Femur (tissue), 1 donor: Measurements from ENCODE around the gene EPG5.
"Not testable (repeated sequence)": the region's sequence is repeated elsewhere in the genome, so short reads cannot be mapped to it uniquely, and the experiment has no call there.

ENCODE experiments used
- DNase-seq: peaks from one replicate; pipeline ENCODE4 v3.0.0-alpha.2; 2017

Gene EPG5

DNA sequence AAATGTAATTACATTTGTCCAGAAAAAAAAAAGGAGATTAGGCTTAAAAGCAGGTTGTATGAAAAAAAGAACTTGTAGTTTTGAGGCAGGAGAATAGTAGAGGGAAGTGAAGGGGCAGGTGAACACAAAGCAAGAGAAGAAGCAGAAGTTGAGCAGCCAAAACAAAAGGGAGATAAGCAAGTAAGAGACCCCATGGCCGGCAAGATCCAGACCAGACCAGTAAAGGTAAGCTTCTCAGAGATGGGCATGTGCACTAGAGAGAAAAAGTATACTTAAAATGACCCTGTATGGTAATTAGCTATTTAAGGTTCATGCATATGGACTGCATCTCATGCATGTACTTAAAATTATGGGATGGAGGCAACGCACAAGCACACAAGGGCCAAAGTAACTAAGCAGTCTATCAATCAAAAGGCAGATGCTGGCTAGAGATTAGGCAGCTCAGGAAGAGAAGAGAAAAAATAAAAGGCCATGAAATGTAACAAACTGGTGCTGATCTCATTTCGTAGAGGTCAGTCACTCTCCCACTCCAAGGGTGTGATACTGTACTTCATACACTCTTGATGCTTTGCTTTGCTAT is 132.0 kb downstream of the EPG5 start:
- DNase-seq: no peak

GRCh38 chr18:45834306-45834705 is 132.8 kb downstream of the EPG5 start:
- DNase-seq: no peak

DNA sequence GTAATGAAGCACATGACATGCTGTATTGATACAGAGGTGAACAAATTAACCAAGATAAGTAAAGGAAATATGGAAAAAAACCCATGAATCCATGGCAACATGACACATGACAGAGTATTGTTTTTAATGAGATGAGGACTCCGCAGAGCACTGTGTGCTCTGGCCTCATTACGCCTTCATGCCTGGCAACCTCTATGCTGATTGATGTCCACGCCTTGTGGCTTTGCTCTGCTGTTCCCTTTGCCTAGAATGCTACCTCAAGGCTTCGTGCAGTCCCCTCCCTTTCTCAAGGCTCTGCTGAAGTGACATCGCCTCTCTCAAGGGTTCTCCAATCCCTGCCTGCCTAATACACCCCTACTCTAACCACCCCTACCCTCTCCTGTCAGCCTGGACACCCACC is 133.3 kb downstream of the EPG5 start:
- DNase-seq: no peak

DNA sequence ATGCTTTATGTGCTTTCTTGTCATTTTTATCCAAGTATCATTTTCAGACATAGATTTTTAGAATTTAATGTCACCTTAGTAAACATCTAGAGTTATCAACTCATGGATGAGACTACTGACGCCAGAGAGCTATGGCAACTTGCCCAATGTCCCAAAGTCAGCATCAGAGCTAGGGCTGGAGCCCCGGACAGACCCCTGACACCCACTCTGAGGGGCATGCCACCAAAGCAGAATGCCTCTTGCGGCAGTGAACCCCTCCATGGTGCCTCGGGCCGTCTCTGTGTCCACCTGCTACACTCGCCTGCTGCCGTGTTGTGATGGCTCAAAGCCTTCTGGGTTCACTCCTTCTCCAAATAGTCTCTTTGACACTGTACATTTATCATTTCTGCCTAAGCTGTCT is 136.2 kb downstream of the EPG5 start:
- DNase-seq: no peak

- DNase-seq: no peak
These were observed 137.3 kb downstream of the EPG5 start for GRCh38 chr18:45829855-45830254.

DNA sequence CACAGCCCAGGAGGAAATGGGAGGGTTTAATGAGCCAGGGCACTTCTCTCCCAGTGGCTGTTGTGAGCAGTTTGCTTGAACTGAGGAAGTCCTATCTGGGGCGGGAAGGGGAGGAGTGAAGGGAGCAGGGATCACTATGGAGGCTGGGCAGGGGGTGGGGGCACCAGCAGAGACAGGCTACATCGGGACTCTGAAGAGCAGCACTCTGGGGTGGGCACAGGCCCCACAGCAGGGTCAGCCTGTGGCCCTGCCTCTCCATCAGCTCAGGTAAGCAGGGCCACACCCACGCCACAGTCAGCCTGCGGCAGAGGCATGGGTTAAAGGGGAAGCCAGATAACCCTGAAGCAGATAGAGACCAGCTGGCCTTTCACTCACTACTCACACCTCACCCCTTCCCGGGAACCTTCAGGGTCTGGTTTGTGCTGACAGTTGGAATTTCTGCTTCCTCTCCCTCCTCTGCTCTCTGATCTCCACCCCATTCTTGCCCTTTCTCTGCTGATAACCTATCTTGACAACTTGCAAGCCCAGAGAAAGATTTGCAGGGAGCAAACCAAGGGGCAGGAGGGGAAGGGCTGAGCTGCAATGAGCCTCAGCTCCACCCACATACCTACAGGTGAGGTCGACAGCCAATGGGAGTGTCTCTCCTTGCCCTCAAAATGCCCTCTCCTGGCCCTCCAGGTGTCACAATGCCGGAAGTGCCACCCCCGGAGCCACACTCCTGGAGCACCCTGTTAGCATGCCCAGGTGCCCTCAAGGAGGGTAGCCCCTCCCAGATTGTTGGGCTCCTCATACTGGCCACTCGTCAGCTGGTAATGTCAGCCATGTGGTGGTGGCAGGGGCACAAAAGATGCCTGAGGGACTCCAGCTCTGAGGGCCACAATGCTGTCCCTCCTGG is 138.0 kb downstream of the EPG5 start:
- DNase-seq: no peak

- not testable (repeated sequence) for DNase-seq
These were observed 140.4 kb downstream of the EPG5 start for GRCh38 chr18:45826716-45827115.

GRCh38 chr18:45826084-45826483 is 141.0 kb downstream of the EPG5 start:
- no peak for DNase-seq

GRCh38 chr18:45825258-45826044 is 141.7 kb downstream of the EPG5 start, which contains the start of gene SIGLEC15:
Gene SIGLEC15, plus strand, starts transcription at chr18:45825675. Its CDS starts 54 bp downstream, at chr18:45825729.
- no peak for DNase-seq

DNA sequence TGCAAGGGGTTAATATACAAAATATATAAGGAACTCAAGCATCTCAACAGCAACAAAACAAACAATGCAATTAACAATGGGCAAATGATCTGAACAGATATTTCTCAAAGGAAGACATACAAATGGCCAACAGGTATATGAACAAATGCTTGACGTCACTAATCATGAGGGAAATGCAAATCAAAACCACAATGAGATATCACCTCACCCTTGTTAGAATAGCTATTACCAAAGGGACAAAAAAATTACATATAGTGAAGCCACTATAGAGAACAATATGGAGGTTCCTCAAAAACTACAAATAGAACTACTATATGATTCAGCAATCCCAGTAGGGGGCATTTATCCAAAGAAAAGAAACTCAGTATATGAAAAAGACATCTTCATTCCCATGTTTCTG is 145.4 kb downstream of the EPG5 start:
- no peak for DNase-seq

DNA sequence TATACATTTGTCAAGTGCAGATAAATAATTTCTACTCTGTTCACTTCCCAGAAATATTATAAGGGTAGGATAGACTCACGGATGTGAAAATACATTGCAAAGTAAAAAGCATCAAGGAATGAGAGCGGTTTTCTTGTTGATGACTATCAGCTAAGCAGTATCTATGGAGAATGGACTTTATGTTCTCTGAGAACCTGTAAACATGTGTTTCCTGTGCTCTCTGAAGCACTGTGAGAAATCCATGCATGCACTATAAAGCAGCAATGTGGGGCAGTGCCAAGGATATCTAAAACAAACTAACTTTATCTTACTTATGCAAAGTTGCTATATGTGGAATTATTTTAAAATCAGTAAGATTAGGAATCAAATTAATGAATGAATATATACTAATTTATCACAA is 146.1 kb downstream of the EPG5 start:
- DNase-seq: no peak

- DNase-seq: no peak
These were observed 146.9 kb downstream of the EPG5 start for GRCh38 chr18:45820106-45820745.

DNA sequence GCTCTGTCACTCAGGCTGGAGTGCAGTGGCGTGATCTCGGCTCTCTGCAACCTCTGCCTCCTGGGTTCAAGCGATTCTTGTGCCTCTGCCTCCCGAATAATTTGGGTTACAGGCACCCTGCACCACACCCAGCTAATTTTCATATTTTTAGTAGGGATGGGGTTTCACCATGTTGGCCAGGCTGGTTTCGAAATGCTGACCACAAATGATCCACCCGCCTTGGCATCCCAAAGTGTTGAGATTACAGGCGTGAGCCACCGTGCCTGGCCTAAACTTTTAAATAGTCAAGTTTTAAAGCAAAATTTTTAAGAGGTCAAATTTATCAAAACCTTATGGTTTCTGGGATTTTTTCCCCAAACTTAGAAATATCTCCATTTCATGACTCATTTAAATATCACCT is 148.4 kb downstream of the EPG5 start:
- DNase-seq: not testable (repeated sequence)

DNA sequence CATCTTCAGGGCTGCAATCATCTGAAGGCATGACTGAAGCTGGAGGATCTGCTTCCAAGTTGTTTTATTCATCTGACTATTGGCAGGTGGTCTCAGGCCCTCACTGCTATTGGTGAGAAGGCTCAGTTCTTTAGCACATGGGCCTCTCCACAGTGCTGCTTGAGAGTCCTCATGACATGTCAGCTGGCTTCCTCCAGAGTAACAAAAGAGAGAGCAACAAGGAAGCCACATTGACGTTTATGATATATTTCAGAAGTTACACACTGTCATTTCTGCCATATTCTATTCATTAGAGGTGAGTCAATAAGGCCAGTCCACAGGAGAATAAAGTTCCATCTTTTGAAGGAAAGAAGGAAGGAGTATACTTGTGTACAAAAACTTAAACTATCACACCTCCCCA is 149.6 kb downstream of the EPG5 start:
- no peak for DNase-seq

DNA sequence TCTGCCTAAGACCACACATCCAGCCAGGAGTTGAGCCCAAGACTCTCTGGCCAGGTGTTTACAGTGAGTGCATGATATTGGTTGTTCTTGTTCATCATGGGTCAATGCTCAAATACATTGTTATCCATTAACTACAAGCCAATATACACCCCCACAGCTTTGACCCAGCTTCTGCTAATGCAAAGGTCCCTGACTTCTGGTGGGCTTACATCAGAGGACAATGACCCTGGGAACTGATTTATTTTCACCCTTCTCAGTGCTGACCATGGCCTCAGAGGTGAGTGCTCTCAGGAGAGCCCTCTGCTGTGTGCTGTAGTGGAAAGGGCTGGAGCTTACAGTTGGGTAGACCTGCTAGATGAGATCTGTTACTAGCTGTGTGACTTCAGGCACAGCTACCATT is 152.4 kb downstream of the EPG5 start:
- DNase-seq: not testable (repeated sequence)

- not testable (repeated sequence) for DNase-seq
These were observed 160.0 kb downstream of the EPG5 start for GRCh38 chr18:45807144-45807543.

DNA sequence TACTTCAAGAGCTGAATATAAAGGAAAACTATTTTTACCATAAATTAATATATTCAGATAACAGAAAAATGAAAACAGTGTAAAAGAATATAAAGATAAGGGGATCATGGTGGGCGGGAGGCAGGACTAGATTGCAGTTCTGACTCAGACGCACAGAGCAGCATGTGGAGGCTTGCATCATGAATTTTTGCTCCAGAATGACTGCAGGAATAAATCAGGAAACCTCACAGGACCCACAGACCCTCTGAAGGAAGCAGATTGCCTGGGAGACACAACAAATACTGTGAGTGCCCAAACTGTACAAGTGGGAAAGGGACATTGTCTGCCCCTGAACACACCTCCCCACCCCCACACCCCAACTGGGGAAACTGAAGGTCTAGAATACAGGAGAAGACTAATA is 160.9 kb downstream of the EPG5 start:
- no peak for DNase-seq

DNA sequence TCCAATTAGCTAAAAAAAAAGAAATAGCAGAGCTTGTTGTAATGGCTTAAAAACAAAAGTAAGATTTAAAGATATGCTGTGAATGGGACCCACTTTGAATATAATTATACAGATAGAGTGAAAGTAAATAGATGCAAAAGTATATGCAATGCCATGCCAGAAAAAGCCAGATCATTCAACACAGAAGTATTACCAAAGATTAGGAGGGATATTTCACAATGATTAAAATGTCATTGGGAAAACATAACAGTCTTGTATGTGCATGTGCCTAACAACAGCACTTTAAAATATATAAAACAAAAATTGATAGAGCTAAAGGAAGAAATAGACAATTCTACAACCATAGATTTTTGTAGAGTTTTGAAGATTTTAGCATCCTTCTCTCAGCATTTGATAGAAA is 161.6 kb downstream of the EPG5 start:
- DNase-seq: no peak

GRCh38 chr18:45802814-45803492 is 164.2 kb downstream of the EPG5 start:
- DNase-seq: no peak

DNA sequence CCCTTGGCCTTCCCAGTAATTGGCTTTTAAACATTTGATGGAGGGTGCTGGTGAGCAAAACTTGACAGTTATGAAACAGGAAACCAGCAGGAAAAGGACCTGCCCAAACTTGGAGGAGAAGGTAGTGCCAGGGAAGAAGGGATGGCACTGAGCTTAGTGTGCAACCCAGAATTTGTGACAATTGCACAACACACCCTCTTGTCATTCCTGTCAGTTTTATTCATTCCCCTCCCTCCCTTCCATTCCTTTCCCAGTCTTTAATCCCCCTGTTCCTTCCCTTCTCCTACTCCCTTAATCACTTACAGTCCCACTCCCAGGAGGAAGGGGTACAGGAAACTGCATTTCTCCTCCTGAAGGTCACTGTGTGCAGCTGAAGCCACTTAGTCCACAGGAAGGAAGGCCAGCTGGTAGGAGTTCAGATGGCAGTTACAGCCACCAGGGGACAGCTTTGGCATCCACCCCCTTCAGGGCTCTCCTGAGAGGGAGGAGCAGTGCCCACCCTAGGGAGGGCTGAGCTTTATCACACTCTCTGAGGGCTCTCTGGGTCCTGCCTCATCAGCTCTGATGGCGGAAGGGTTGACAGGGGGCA is 165.6 kb downstream of the EPG5 start:
- DNase-seq: no peak
